ENCODE data around the gene CD300A.
"Not testable (repeated sequence)": the region's sequence is repeated elsewhere in the genome, so short reads cannot be mapped to it uniquely, and the experiment has no call there.

The CD300A gene

DNA sequence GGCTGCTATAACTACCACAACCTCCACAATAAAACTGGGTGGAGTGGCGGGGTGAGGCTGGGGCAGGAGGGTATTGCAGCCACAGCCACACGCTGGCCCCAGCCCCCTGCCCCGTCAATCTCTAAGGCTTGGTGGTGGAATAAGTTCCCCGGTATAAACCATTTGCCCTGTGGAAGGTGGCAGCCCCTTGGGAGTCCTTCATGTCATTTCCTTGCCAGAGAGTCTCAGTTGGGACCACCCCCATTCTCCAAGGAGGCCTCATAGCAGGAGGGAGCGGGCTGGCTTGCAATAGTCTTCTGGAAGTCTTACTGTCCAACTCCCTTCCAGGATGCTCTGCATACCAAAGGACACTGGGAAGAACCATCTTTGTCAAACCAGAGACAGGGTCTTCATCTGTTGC, 19.4 kb downstream of the CD300A start:
- Histone ChIP-seq H3K36me3 (ENCODE audit: control insufficient read depth, insufficient read depth, low read length) (no peaks in the 10 kb centered on the region), H3K27me3 (ENCODE audit: control insufficient read depth, insufficient read depth, low read length) (peaks cover 13% of the 10 kb centered on the region; the same call in 1 of the 2 replicates), H3K4me1 (ENCODE audit: control insufficient read depth, insufficient read depth, low read length) (no peaks in the 10 kb centered on the region), H3K4me3 (ENCODE audit: low read depth, low read length) (no peak overlapping the region), H3K9me3 (ENCODE audit: control insufficient read depth, insufficient read depth, low read depth, low read length) (peaks cover 3% of the 10 kb centered on the region; the same call in 1 of the 2 replicates), H3K27ac (ENCODE audit: low read depth, low read length) (no peak overlapping the region), H3K9ac (ENCODE audit: low read length) (no peak overlapping the region)

DNA sequence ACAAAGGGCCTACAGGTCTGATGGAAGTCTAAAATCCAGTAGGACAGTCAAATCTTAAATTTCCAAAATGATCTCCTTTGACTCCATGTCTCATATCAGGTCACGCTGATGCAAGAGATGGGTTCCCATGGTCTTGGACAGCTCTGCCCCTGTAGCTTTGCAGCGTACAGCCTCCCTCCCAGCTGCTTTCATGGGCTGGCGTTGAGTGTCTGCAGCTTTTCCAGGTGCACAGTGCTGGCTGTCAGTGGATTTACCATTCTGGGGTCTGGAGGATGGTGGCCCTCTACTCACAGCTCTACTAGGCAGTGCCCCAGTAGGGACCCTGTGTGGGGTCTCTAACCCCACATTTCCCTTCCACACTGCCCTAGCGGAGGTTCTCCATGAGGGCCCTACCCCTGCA, 21.8 kb downstream of the CD300A start:
- not testable (repeated sequence) for H3K27ac ChIP-seq (ENCODE audit: low read depth, low read length); H3K36me3 ChIP-seq (ENCODE audit: control insufficient read depth, insufficient read depth, low read length); H3K27me3 ChIP-seq (ENCODE audit: control insufficient read depth, insufficient read depth, low read length); H3K4me1 ChIP-seq (ENCODE audit: control insufficient read depth, insufficient read depth, low read length); H3K4me3 ChIP-seq (ENCODE audit: low read depth, low read length); H3K9me3 ChIP-seq (ENCODE audit: control insufficient read depth, insufficient read depth, low read depth, low read length); H3K9ac ChIP-seq (ENCODE audit: low read length)

DNA sequence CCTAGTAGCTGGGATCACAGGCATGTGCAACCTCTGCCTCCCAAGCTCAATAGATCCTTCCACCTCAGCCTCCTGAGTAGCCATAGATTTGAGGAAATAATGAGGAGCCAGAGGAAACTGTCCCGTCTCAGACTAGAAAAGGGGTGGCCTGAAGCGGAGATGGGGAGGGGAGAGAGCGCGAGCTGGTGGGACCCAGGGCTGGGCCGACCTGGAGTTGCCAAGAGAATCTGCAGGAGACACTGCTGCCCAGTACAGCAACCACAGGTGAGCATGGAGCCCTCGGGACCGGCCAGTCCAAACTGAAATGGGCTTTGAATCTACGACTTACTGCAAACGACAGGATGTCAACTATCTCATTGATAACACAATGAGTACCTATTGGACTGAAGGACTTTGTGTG, 24.3 kb downstream of the CD300A start:
- Histone ChIP-seq H3K4me3 (ENCODE audit: low read depth, low read length) (no peak overlapping the region), H3K9ac (ENCODE audit: low read length) (no peak overlapping the region), H3K9me3 (ENCODE audit: control insufficient read depth, insufficient read depth, low read depth, low read length) (peaks cover 3% of the 10 kb centered on the region; the same call in 1 of the 2 replicates), H3K36me3 (ENCODE audit: control insufficient read depth, insufficient read depth, low read length) (no peaks in the 10 kb centered on the region), H3K4me1 (ENCODE audit: control insufficient read depth, insufficient read depth, low read length) (no peaks in the 10 kb centered on the region), H3K27me3 (ENCODE audit: control insufficient read depth, insufficient read depth, low read length) (no peaks in the 10 kb centered on the region), H3K27ac (ENCODE audit: low read depth, low read length) (no peak overlapping the region)

DNA sequence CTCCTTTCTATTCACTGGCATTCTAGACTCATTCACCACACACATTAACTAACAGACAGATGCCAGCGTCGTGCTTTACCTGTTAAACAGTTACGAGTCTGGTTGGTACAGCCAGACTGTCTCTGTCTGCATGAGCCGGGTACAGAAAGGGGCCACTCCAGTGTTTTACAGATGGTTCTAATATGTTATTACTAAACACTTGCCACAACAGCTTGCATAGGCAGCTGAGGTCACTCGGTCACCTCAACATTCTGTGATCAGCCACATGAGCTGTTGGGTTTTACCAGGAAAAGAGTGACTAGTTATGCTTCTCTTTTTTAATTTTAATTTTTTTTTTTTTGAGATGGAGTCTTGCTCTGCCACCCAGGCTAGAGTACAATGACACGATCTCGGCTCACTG, 25.2 kb downstream of the CD300A start:
- H3K9ac ChIP-seq (ENCODE audit: low read length): no peak overlapping the region
- no peaks in the 10 kb centered on the region for H3K36me3 ChIP-seq (ENCODE audit: control insufficient read depth, insufficient read depth, low read length)
- peaks cover 3% of the 10 kb centered on the region; the same call in 1 of the 2 replicates for H3K9me3 ChIP-seq (ENCODE audit: control insufficient read depth, insufficient read depth, low read depth, low read length)
- no peaks in the 10 kb centered on the region for H3K4me1 ChIP-seq (ENCODE audit: control insufficient read depth, insufficient read depth, low read length)
- no peak overlapping the region for H3K4me3 ChIP-seq (ENCODE audit: low read depth, low read length)
- H3K27ac ChIP-seq (ENCODE audit: low read depth, low read length): no peak overlapping the region
- H3K27me3 ChIP-seq (ENCODE audit: control insufficient read depth, insufficient read depth, low read length): no peaks in the 10 kb centered on the region

DNA sequence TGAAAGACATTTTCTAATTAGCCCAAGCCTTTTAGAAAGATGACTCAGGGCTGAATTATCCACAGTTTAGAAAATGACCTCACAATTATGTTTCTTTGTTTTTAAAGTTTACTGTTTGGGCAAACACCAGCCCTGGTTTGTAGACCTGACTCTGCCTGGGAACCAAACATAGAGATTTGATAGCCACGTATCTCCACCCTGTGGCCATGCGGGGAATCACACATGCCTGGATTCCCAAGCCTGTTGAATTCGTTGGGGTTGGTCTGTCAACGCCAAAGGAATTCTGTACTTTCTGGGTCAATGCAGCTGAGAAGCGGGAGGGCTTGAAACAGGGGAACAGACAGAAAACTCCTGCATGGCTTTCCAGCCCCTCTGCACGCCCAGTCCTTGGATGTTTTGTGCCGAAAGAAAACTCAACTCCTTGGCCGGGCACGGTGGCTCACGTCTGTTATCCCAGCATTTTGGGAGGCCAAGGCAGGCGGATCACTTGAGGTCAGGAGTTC, 26.9 kb downstream of the CD300A start:
- Histone ChIP-seq H3K27ac (ENCODE audit: low read depth, low read length) (no peak overlapping the region), H3K4me3 (ENCODE audit: low read depth, low read length) (no peak overlapping the region), H3K4me1 (ENCODE audit: control insufficient read depth, insufficient read depth, low read length) (no peaks in the 10 kb centered on the region), H3K36me3 (ENCODE audit: control insufficient read depth, insufficient read depth, low read length) (no peaks in the 10 kb centered on the region), H3K9me3 (ENCODE audit: control insufficient read depth, insufficient read depth, low read depth, low read length) (no peaks in the 10 kb centered on the region), H3K9ac (ENCODE audit: low read length) (no peak overlapping the region), H3K27me3 (ENCODE audit: control insufficient read depth, insufficient read depth, low read length) (no peaks in the 10 kb centered on the region)

DNA sequence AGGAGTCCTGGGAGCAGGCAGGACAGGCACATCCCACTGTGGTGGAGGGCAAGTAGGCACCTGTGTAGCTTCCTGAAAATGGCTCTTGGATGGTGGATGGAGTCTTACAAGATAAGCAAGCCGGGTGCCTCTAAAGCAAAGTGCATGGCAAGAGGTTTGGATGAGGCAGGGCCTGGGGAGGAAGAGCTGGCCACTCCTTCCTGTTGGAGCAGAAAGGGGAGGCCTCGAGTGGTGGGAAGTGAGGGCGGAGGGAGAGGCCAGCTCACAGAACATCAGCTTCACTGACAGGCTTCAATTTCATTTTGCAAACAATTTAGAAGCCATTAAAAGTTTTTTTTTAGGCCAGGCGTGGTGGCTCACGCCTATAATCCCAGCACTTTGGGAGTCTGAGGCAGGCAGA, 31.0 kb downstream of the CD300A start:
- Histone ChIP-seq H3K27me3 (ENCODE audit: control insufficient read depth, insufficient read depth, low read length) (no peaks in the 10 kb centered on the region), H3K27ac (ENCODE audit: low read depth, low read length) (no peak overlapping the region), H3K36me3 (ENCODE audit: control insufficient read depth, insufficient read depth, low read length) (no peaks in the 10 kb centered on the region), H3K4me1 (ENCODE audit: control insufficient read depth, insufficient read depth, low read length) (no peaks in the 10 kb centered on the region), H3K4me3 (ENCODE audit: low read depth, low read length) (no peak overlapping the region), H3K9ac (ENCODE audit: low read length) (no peak overlapping the region), H3K9me3 (ENCODE audit: control insufficient read depth, insufficient read depth, low read depth, low read length) (no peaks in the 10 kb centered on the region)

DNA sequence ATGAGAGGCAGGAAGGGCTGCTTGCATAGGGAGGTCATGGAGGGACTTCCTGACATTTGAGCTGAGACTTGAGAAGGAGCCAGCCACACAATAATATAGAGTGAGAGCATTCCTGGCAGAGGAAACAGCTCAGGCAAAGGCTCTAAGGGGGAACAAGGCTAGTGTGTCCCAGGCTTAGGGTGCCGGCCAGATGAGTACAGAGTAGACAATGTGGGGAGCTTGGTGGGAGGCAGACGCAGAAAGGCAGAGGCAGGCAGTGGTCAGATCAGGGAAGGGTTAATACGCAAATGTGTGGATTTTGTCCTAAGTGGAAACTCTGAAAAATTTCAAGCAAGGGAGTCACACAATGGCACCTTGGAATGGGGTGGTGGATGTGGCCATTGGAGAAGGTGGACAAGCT, 33.6 kb downstream of the CD300A start:
- Histone ChIP-seq H3K4me3 (ENCODE audit: low read depth, low read length) (no peak overlapping the region), H3K4me1 (ENCODE audit: control insufficient read depth, insufficient read depth, low read length) (no peaks in the 10 kb centered on the region), H3K9me3 (ENCODE audit: control insufficient read depth, insufficient read depth, low read depth, low read length) (no peaks in the 10 kb centered on the region), H3K27me3 (ENCODE audit: control insufficient read depth, insufficient read depth, low read length) (no peaks in the 10 kb centered on the region; the same call in 1 of the 2 replicates), H3K27ac (ENCODE audit: low read depth, low read length) (no peak overlapping the region), H3K9ac (ENCODE audit: low read length) (no peak overlapping the region), H3K36me3 (ENCODE audit: control insufficient read depth, insufficient read depth, low read length) (no peaks in the 10 kb centered on the region)

DNA sequence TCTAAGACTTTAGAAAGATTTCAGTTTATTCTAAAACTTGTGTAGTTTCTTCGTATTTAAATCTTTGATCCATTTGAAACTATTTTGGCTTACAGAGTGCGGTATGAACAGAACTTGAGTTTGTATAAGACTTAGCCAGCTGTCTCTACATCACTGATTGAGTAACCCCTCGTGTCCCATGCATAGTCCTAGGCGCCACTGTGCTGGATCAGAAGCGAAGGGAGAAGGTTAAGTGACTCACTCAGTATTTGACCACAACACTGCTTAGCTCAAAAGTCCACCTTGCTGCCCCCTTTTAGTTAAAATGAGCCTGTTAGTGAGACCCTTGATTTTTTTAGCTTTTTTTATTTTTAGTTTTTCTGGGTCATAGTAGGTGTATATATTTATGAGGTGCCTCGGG, 36.4 kb downstream of the CD300A start:
- H3K9ac ChIP-seq (ENCODE audit: low read length): no peak overlapping the region
- H3K27ac ChIP-seq (ENCODE audit: low read depth, low read length): no peak overlapping the region
- H3K4me3 ChIP-seq (ENCODE audit: low read depth, low read length): no peak overlapping the region
- no peaks in the 10 kb centered on the region; the same call in 1 of the 2 replicates for H3K27me3 ChIP-seq (ENCODE audit: control insufficient read depth, insufficient read depth, low read length)
- no peaks in the 10 kb centered on the region for H3K4me1 ChIP-seq (ENCODE audit: control insufficient read depth, insufficient read depth, low read length)
- no peaks in the 10 kb centered on the region for H3K36me3 ChIP-seq (ENCODE audit: control insufficient read depth, insufficient read depth, low read length)
- no peaks in the 10 kb centered on the region for H3K9me3 ChIP-seq (ENCODE audit: control insufficient read depth, insufficient read depth, low read depth, low read length)

DNA sequence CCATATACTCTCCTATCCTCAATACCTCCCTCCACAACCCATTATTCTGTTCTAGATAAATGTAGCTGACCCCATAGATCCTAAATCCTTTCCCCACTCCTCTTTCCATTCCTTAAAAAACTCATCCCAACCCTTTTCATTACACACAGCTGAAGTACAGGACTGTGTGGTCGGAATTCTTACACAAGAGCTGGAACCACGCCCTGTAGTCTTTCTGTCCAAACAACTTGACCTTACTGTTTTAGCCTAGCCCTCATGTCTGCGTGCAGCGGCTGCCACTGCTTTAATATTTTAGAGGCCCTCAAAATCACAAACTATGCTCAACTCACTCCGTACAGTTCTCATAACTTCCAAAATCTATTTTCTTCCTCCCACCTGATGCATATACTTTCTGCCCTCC, 37.5 kb downstream of the CD300A start:
- not testable (repeated sequence) for H3K27me3 ChIP-seq (ENCODE audit: control insufficient read depth, insufficient read depth, low read length)

DNA sequence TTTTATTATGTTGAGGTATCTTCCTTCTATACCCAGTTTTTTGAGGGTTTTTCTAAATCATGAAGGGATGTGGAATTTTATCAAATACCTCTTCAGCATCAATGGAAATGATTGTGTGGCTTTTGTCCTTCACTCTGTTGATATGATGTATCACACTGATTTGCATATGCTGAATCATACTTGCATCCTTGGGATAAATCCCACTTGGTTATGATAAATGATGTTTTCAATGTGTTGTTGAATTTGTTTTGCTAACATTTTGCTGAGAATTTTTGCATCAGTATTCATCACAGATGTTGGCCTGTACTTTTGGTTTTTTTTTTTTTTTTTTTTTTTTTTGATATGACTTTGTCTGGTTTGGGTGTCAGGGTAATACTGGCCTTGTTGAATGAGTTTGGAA, 41.7 kb downstream of the CD300A start:
- no peaks in the 10 kb centered on the region for H3K27me3 ChIP-seq (ENCODE audit: control insufficient read depth, insufficient read depth, low read length)
- no peaks in the 10 kb centered on the region for H3K36me3 ChIP-seq (ENCODE audit: control insufficient read depth, insufficient read depth, low read length)
- no peaks in the 10 kb centered on the region for H3K4me1 ChIP-seq (ENCODE audit: control insufficient read depth, insufficient read depth, low read length)
- no peaks in the 10 kb centered on the region for H3K9me3 ChIP-seq (ENCODE audit: control insufficient read depth, insufficient read depth, low read depth, low read length)
- no peak overlapping the region for H3K27ac ChIP-seq (ENCODE audit: low read depth, low read length)
- no peak overlapping the region for H3K9ac ChIP-seq (ENCODE audit: low read length)
- H3K4me3 ChIP-seq (ENCODE audit: low read depth, low read length): no peak overlapping the region

More for the DNA sequence above, 37.5 kb downstream of the CD300A start:
- H3K4me3 ChIP-seq (ENCODE audit: low read depth, low read length); H3K9me3 ChIP-seq (ENCODE audit: control insufficient read depth, insufficient read depth, low read depth, low read length); H3K27ac ChIP-seq (ENCODE audit: low read depth, low read length); H3K36me3 ChIP-seq (ENCODE audit: control insufficient read depth, insufficient read depth, low read length); H3K4me1 ChIP-seq (ENCODE audit: control insufficient read depth, insufficient read depth, low read length); H3K9ac ChIP-seq (ENCODE audit: low read length): not testable (repeated sequence)

DNA sequence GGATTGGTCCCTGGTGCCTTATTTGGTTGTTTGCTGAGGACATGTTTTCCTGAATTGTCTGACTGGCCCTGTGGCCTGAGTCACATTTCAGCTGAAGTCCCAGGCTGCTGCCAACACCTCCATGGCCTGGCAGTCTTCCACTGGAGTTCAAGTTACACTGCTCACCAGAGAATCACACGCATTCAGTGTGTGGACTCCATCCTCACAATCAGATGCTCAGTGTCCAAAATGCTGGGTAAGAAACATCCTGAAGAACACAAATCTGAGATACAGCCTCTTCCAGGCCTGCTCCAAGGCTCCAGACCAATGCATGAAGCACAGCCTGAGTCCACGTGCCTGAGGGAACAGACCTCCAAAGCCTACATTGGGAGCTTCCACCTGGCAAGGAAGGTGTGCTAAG, 45.6 kb downstream of the CD300A start:
- no peak overlapping the region for H3K27ac ChIP-seq (ENCODE audit: low read depth, low read length)
- peaks cover 14% of the 10 kb centered on the region for H3K9me3 ChIP-seq (ENCODE audit: control insufficient read depth, insufficient read depth, low read depth, low read length)
- H3K9ac ChIP-seq (ENCODE audit: low read length): no peak overlapping the region
- peaks cover 6% of the 10 kb centered on the region; the same call in 1 of the 2 replicates for H3K27me3 ChIP-seq (ENCODE audit: control insufficient read depth, insufficient read depth, low read length)
- no peak overlapping the region for H3K4me3 ChIP-seq (ENCODE audit: low read depth, low read length)
- no peaks in the 10 kb centered on the region for H3K4me1 ChIP-seq (ENCODE audit: control insufficient read depth, insufficient read depth, low read length)
- no peaks in the 10 kb centered on the region for H3K36me3 ChIP-seq (ENCODE audit: control insufficient read depth, insufficient read depth, low read length)

DNA sequence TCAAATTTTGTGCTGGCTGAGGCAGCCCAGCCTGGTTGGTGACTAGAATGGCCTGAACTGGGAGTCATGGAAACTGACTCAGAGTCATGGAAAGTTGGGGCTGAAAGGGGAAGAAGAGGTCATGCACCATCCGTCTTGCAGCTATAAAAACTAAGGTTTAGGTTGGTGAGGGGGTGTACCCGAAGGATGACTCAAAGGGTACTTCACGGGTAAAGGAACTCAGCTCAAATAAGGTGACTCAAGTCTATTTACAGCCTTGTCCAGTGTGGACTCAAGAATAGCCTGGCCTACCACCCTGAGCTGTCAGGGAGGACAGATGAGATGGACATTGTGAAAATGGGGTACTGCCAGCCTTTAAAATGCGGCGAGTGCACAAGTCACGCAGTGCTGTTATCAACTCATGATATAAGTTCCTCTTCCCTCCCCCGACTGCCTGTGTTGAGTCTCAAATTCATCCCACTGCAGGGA, 46.2 kb downstream of the CD300A start:
- Histone ChIP-seq H3K4me1 (ENCODE audit: control insufficient read depth, insufficient read depth, low read length) (no peaks in the 10 kb centered on the region), H3K27ac (ENCODE audit: low read depth, low read length) (no peak overlapping the region), H3K9me3 (ENCODE audit: control insufficient read depth, insufficient read depth, low read depth, low read length) (peaks cover 14% of the 10 kb centered on the region), H3K9ac (ENCODE audit: low read length) (no peak overlapping the region), H3K36me3 (ENCODE audit: control insufficient read depth, insufficient read depth, low read length) (no peaks in the 10 kb centered on the region), H3K27me3 (ENCODE audit: control insufficient read depth, insufficient read depth, low read length) (peaks cover 6% of the 10 kb centered on the region; the same call in 1 of the 2 replicates), H3K4me3 (ENCODE audit: low read depth, low read length) (no peak overlapping the region)

Measured in HUES6 (cell line).